Osteoblast (primary cell): Measurements from ENCODE around the gene CPA5. TPM values are rescaled to one million over a fixed set of nuclear protein-coding genes. Genes with fewer than 3 reads are reported as not detected.

Source experiments
- DNase-seq: peaks from one replicate; pipeline ENCODE4 v3.0.0; 2011; ENCODE audit warnings: low spot score, mixed read lengths; ENCODE audit not compliant: insufficient read length; ENCODE audit errors: missing footprints
- H2AFZ ChIP-seq: 2 replicates; pipeline ENCODE4 v1.6.0; 2011; ENCODE audit warnings: mild to moderate bottlenecking, low read length
- H3K27ac ChIP-seq: 2 replicates; pipeline ENCODE4 v1.5.1; 2011; ENCODE audit warnings: mild to moderate bottlenecking, low read depth, low read length, moderate library complexity
- H3K27me3 ChIP-seq: 2 replicates; pipeline ENCODE4 v1.6.0; 2012; ENCODE audit warnings: mild to moderate bottlenecking, control low read depth, inconsistent platforms, low read length, moderate library complexity; ENCODE audit not compliant: insufficient read depth
- H3K36me3 ChIP-seq: 2 replicates; pipeline ENCODE4 v1.5.1; 2011; ENCODE audit warnings: mild to moderate bottlenecking, low read length, control low read depth, moderate library complexity; ENCODE audit not compliant: insufficient read depth
- H3K4me1 ChIP-seq: 2 replicates; pipeline ENCODE4 v1.5.1; 2011; ENCODE audit warnings: mild to moderate bottlenecking, low read length, control low read depth, moderate library complexity; ENCODE audit not compliant: insufficient read depth
- H3K4me2 ChIP-seq: 2 replicates; pipeline ENCODE4 v1.6.0; 2011; ENCODE audit warnings: mild to moderate bottlenecking, low read length; ENCODE audit not compliant: insufficient read depth
- H3K4me3 ChIP-seq: fragments of 200-600 bp; sonication (generic); 3 replicates; pipeline ENCODE4 v1.5.1; 2012; ENCODE audit warnings: mild to moderate bottlenecking, low read length, inconsistent platforms; ENCODE audit not compliant: insufficient read depth
- H3K79me2 ChIP-seq: 2 replicates; pipeline ENCODE4 v1.6.0; 2012; ENCODE audit warnings: mild to moderate bottlenecking, low read length, control low read depth, inconsistent platforms; ENCODE audit not compliant: insufficient read depth
- H3K9me3 ChIP-seq: 2 replicates; pipeline ENCODE4 v1.5.1; 2011; ENCODE audit warnings: low read depth, low read length, control low read depth
- H4K20me1 ChIP-seq: 2 replicates; pipeline ENCODE4 v1.6.0; 2012; ENCODE audit warnings: mild to moderate bottlenecking, low read length, control low read depth; ENCODE audit not compliant: insufficient read depth
- CTCF ChIP-seq: IDR thresholded peaks from 2 replicates; pipeline ENCODE4 v1.5.1; 2011; ENCODE audit warnings: mild to moderate bottlenecking, low read depth, low read length, moderate library complexity; ENCODE audit errors: extremely low read depth
- total RNA-seq: library from RNA; depleted of rRNA; stranded (reverse); fragments of >200 nt; gene quantifications from 2 replicates; pipeline ENCODE4 v1.2.3, GENCODE V29; 2012

Gene CPA5
- total RNA-seq, 1 donor = not detected

- Histone ChIP-seq H3K79me2 (no peaks in the 10 kb centered on the region), H3K4me1 (peaks cover 21% of the 10 kb centered on the region), H3K4me2 (no peak overlapping the region), H3K4me3 (no peak overlapping the region), H3K27me3 (no peaks in the 10 kb centered on the region), H3K27ac (no peak overlapping the region), H3K36me3 (no peaks in the 10 kb centered on the region), H4K20me1 (no peaks in the 10 kb centered on the region), H2AFZ (peak overlapping the region; percentile 41), H3K9me3 (no peaks in the 10 kb centered on the region)
- DNase-seq = no peak
- TF ChIP-seq CTCF = no peak
Measured at GRCh38 chr7:130377178-130377577, 32.6 kb downstream of the CPA5 start.

DNA sequence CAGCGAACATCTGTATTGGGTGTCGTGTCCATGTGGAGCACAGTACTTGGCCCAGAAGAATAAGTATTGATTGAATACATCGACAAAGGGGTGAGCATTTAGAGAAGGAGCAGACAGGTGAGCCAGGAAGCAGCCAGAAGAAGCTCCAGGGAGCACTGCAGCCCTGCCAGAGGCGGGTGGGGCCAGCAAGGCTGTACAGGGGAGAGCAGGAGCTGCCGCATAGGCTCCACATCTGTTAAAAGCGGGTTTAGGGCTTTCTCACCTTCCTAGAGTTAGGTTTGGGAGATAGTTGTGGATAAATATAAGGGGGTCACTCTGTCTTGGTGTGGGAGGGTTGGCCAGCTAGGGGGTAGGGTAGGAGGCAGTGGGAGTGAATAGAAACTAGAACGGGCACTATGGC lies 34.4 kb downstream of the CPA5 start:
- no peak overlapping the region for H3K4me3 ChIP-seq
- H3K36me3 ChIP-seq = no peaks in the 10 kb centered on the region
- no peaks in the 10 kb centered on the region for H3K9me3 ChIP-seq
- no peak for TF ChIP-seq CTCF
- H3K4me1 ChIP-seq = peaks cover 3% of the 10 kb centered on the region
- no peaks in the 10 kb centered on the region for H3K79me2 ChIP-seq
- H4K20me1 ChIP-seq = no peaks in the 10 kb centered on the region
- DNase-seq = no peak
- H3K27ac ChIP-seq = no peak overlapping the region
- no peak overlapping the region for H2AFZ ChIP-seq
- no peaks in the 10 kb centered on the region for H3K27me3 ChIP-seq
- H3K4me2 ChIP-seq = no peak overlapping the region

GRCh38 chr7:130379532-130379920 lies 34.9 kb downstream of the CPA5 start:
- Histone ChIP-seq H3K9me3 (no peaks in the 10 kb centered on the region), H3K27ac (no peak overlapping the region), H3K36me3 (no peaks in the 10 kb centered on the region), H3K4me2 (no peak overlapping the region), H3K4me3 (no peak overlapping the region), H3K4me1 (no peaks in the 10 kb centered on the region), H3K27me3 (no peaks in the 10 kb centered on the region), H4K20me1 (no peaks in the 10 kb centered on the region), H3K79me2 (no peaks in the 10 kb centered on the region), H2AFZ (peak overlapping the region; percentile 76)
- DNase-seq = peak; percentile 48
- TF ChIP-seq CTCF = no peak

GRCh38 chr7:130379921-130380860 lies 35.6 kb downstream of the CPA5 start, which contains the start of gene CPA1:
CPA1 (plus strand) TSS chr7:130380494; CDS start chr7:130380521, 27 bp downstream.
- Histone ChIP-seq H3K4me2 (no peak within 1 kb of the TSS), H3K27me3 (no peaks in the 10 kb centered on the region), H3K27ac (no peak within 1 kb of the TSS), H3K4me1 (no peaks in the 10 kb centered on the region), H3K79me2 (no peaks in the 10 kb centered on the region), H2AFZ (peak within 1 kb of the TSS; percentile 76), H4K20me1 (no peaks in the 10 kb centered on the region), H3K9me3 (no peaks in the 10 kb centered on the region), H3K4me3 (no peak within 1 kb of the TSS), H3K36me3 (no peaks in the 10 kb centered on the region)
- peak; percentile 78 for DNase-seq
- TF ChIP-seq CTCF = no peak
